Glomerular visceral epithelial cell (primary cell): ENCODE results near the gene SYT12.

Source experiments
- DNase-seq: peaks from one replicate; pipeline ENCODE4 v3.0.0-alpha.2; 2016; ENCODE audit errors: extremely low spot score

SYT12 gene

DNA sequence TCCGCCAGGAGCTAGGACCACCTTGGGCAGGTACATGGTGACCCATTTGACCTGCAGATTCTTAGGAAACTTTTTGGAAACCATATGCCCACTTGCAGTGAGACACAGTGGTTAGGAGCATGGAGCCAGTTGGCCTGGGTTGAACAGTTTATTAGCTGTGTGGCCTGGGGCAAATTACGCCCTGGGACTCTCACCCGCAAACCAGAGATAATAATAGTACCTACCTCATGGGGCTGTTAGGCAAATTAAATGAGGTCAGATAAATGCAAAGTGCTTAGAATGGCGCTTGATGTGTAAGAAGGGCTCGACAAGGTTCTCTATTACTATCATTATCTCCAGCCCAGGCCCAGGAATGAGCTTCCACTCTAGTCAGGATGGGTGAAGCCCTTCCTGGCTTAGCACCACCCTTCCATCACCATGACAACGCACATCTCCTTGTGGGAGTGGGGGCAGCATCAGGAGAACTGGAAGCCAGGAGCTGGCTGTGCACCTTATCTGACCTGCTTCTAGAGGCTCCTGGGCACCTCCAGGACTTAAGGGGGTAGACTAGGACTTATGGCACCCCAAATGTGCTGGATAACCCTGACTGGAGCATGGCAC, 5.1 kb downstream of the SYT12 start:
- no peak for DNase-seq

DNA sequence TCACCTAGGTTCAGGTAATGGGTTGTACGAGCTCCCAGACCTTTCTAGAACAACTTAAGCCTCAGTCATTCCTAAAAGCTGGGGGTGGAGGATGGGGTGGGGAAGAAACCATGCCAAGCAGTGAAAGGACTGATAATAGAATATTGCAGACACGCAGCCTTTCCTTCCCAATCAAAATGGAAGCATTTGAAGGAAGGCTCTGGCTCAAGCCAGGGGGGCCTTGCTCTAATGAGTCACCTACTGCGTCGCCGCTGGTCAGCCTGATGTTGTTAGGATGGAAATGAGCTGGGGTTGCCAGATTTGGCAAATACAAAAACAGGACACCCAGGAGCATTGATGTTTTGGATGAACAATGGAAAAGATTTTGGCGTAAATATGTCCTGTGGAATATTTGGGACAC, 6.2 kb downstream of the SYT12 start:
- no peak for DNase-seq

DNA sequence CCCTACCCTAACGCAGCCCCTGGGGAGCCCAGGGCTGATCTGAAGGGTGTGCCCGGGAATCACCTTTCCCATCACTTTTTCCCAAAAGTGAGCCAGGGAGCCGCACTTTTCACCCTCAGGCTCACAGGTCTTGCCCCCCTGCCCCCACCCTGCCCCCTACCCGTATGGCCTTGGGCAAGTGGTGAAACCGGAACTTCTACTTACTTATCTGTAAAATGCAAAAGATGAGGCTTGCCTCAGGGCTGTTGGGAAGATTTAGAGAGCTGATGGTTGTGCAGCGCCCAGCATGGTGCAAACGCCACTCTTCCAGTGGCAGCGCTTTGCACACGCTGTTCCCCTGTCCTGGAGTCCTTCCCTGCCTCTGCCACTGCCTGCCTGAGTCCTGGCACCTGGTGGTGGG, 8.0 kb downstream of the SYT12 start:
- DNase-seq = no peak

DNA sequence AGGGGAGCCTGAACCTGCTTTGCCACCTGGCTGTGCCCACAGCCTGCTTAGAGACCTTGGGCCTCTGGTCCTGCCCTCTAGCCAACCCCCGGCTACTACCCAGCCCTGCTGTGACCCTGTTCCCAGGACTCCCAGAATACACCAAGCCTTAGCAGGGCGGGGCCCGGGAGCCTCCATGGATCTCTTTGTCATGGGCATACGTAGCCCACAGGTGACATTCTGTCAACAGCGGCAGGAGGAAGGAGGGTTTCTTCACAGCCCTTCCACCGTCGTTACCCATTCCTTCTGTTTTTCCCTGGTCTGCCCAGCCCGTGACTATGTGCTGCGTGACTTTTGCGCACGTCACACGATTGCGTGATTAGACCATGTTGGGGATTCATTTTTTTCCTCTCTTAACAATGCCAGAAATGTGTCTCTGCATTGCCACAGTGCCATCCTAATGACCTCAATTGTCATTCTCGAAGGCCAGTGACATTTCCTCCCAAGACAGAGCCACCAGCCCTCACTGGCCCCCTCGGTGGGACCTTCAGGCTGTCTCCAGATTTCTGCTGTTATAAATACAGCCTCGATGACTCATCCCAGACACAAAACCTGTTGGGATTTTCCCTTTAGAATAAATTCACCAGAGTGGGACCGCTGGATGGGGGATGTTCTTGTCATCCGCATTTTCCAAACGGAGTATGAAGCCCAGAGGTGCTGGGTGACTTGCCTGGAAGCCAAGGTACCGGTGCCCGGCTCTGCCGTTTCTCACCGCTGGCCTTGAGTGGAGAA, 9.0 kb downstream of the SYT12 start:
- DNase-seq = peak; percentile 79

DNA sequence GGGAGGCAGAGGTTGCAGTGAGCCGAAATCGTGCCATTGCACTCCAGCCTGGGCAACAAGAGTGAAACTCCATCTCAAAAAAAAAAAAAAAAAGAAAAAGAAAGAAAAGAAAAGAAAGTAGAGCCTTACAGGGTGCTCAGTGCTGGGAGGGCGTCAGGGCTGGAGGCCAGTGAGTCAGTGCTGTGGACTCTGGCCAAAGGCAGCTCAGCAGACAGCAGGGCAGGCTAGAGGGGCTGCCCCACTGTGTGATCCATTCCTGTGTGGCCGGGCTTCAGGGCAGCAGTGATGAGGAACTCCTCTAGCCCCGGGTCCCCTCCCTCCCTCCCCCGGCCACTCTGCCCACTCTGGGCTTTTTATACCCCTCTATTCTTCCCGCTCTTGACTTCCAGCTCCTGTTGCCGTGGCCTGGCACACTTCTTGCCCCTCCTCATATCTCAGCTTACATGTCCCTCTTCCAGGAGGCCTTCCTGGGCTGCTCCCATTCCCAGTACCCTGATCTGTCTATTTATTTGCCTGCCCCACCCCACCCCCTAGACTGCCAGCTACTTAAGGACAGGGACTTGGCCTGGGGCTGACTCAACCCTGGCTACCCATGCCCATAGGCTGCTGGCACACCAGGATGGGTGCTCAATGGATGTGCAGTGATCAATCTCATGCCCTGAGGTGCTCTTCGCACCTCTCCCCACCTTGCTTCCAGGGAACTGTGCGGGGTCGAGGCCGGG, 10.1 kb downstream of the SYT12 start:
- peak; percentile 93 for DNase-seq

DNA sequence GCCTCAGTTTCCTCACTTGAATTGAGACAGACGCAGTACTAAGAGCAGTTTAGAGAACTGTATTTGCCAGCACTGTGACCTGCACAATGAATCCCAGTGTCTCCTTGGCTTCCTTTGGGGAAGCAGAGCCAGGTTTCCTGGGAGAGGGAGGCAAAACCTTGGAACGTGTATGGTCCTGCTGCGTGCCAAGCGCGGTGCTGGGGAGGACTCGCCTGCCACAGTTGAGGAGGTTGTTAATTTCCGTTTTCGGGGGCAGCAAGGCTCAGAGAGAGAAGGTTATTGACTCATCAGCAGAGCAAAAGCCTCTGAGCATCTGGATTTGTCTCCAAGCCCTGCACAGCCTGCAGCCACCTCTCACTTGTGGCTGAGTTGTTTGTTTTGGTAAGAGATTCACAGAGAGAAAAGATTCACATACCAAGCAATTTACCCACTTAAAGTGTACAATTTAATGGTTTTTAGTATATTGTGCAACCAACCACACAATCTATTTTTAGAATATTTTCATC, 10.8 kb downstream of the SYT12 start:
- peak; percentile 89 for DNase-seq

DNA sequence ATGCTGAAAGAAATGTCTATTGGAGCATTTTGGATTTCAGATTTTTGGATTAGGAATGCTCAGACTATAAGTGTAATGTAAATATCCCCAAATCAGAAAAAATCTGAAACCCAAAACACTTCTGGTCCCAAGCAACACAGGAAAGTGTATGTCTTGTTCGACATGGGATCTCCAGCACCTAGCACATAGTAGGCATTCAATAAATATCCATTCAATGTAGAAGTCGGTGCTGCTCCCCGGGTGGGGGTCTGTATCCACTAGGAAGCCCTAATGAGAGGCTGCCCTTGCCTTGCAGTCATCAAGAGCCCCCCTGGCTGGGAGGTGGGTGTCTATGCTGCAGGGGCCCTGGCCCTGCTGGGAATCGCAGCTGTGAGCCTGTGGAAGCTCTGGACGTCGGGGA, 11.4 kb downstream of the SYT12 start:
- DNase-seq = no peak

DNA sequence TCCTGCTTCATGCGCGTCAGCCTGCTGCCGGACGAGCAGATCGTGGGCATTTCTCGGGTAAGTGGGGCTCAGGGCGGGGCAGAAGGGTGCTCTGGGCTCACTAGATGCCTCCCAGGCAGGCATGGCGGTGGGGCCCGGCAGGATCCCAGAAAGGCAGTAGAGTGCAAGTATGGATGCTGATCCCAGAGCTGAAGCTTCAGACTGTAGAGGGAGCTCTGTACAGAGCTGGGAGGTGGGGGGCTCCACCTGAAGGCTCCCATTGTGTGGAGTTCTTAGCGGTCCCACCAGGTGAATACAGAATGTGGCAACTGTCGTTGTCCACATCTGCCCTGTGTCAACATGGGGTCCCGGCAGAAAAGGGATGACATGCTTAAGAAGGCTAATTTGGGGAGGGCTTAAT, 17.2 kb downstream of the SYT12 start:
- DNase-seq = no peak

DNA sequence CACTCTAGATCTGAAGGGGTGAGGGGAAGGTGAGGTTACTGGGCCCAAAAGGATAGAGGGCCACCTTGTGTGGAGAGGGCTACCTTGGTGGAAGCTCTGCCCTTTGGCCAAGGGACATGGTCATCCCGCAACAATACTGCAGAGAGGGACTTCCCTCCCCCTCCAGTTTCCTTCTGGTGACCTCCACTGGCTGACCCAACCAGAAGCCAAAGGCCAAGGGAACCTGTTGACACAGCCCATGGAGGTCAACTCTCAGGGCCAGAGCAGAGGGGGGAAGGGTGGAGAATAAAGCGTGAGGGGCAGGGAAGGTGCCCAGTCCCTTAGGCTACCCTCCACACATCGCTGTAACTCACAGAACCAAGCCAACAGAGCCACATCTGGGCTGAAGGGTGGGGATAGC, 18.7 kb downstream of the SYT12 start:
- no peak for DNase-seq

DNA sequence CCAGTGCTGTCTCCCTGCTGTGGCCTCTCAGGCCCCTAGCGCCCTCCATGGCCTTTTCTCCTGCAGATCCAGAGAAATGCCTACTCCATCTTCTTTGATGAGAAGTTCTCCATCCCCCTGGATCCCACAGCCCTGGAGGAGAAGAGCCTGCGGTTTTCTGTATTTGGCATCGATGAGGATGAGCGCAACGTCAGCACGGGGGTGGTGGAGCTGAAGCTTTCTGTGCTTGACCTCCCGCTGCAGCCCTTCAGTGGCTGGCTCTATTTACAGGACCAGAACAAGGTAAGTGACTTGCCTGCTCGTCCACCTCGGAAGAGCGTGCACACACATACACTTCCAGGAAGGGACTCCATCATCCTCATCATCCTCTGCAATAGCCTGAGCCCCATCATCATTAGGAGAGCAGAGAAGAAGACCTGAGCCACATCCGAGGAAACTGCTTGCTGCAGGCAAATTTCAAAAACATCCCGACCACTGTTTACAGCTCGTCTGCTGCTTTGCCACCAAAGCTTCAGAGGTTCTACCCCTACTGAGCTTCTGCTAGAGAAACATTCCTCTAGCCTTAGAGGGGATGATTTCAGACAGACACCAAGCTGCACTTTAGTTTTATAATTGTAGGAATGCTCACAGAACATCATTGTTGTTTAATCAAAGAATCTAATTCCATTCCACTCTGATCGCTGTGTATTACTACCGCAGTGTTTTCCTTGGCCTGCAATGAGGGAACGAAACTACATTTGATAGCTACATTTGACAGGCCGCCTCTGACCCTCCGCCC, 20.8 kb downstream of the SYT12 start:
- DNase-seq = no peak

DNA sequence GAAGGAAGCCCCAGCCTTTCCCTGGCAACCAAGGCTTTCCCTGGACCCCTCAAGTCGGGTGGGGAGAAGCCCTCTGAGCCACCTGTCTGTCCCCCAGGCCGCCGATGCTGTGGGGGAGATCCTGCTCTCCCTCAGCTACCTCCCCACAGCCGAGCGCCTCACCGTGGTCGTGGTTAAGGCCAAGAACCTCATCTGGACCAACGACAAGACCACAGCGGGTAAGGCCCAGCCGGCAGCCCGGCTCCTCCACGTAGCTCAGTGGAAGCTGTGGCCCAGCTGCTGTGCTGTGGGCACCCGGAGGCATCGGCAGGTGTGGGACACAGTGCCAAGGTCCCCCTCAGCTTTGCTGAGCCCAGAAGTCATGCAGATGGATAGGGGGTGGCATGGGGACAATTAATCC, 21.6 kb downstream of the SYT12 start:
- DNase-seq = peak; percentile 43

DNA sequence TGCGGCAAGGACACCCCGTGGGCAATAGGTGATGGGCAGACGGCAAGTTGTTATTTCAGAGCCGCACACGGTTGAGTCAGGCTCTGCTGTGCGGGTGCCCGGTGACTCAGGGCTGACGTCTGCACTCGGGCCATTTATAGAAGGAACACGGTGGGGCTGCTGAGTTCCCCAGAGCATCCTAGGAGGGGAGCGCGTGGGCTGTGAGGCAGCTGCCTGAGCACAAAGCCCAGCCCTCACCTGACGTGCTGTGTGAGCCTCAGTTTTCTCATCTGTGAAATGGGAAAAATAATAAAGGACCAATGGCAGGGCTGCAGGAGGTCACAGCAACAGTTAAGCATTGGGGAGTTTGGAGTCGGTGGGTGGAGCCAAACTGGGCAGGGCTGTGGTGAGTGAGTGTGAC, 22.4 kb downstream of the SYT12 start:
- DNase-seq = peak; percentile 85

DNA sequence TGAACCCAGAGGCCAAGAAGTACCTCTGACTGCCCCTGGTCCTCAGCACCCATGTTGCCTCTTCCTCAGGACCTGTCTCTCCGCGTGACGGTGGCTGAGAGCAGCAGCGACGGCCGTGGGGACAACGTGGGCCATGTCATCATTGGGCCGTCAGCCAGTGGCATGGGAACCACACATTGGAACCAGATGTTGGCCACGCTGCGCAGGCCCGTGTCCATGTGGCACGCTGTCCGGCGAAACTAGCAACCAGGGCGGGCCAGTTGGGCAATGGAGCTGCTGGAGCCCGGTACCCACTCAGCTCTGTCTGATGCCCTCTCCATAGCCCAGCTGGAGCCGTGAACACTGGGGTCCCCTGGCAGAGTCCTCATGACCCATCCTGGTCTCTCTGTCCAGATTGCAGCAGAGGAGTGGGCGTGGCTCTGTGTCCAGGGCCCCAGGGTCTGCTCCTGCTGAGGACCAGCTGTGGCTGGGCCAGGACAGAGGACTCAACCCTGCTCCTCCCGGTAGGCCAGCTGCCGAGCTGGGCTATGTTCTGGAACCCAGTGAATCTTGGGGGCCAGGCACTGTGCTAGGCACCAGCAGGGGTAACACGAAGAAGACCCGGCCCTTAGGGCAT, 25.7 kb downstream of the SYT12 start:
- no peak for DNase-seq

DNA sequence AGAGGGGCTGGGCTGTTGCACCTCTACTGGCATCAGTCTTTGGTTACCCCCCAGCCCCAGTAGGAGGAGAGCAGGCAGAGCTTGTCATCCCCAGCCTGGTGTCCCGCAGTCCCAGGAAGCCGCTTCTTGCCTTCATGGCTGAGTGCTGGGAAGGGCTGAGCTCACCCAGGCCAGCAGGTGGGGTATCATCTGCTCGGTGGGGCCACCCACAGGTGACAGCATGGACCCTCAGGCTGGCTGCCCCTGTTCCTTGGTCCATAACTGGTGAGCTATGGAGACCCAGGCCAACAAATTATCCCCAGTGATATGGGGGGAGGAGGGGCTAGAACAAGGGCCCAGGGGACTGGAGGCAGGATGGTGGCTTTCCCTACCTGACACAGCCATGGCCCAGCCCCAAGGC, 27.2 kb downstream of the SYT12 start:
- DNase-seq = no peak

DNA sequence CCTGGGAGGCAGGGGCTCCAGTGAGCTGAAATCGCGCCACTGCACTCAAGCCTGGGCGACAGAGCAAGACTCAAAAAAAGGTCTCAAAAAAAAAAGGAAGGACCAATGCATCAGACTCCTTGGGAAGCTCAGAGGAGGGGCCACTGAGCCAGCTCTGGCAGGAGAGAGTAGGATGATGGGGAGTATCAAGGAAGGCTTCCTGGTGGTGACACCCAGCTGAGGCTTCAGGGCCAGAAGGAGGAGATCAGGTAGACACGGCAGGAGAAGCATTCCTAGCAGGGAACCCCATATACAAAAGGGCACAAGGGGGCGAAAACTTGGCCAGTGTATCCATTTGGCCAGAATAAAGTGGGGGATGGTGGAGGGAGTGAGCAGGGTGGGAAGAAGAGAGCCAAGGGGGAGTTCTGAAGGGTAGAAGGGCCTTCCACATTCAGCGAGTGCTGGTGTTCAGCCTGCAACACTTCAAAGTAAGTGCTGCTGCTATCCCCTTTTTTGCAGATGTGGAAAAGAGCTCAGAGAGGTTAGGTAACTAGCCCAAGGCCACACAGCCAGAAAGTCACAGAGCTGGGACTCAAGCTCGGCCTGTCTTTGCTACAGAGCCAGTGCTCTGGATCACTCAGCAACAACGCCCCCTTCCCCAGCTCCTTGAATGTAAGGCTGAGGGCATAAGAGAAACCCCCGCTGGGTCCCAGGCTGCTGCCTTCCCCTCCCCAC, 28.4 kb downstream of the SYT12 start:
- no peak for DNase-seq

DNA sequence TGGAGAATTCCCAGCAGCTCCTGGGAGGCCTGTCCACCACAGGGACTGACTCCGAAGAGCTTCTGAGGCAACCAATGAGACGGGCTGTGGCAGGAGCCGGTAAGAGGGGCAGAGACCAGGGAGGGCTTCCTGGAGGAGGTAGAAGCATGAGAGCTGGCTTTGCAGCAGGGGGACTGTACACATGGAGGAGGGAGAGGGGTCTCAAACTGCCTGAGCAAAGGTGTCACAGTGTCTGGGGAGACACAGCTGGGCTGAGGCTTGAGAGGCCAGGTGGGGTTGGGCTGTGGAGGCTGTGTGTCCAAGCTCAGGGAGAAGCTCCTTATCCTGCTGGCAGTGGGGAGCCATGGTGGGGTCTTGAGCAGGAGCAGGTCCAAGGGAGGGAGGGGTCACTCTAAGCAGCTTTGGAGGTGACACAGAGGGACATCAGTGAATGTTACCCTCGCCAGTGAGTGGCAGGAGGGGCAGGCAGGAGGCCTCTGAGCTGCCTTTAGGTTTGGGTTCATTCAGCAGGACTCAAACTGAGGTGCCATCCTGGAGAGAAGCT, 29.1 kb downstream of the SYT12 start:
- no peak for DNase-seq

DNA sequence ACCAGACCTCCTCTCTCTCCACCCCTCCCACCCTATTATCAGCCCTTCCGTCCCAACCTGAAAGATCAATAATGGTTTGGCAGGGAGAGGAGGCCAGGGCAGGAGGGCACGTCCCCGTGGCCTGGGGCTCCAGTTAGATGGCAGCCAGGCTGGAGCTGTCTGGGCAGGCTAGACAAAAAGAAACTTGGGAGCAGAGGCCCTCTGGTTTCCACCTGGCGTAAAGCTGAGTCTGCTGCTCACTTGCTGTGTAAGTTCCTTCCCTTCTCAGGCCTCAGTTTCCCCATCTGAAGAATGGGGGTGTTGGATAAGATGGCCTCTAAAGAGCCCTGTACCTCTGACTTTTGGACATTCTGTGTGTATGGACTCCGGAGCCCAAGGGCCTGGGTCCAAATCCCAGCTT, 30.0 kb downstream of the SYT12 start:
- DNase-seq = no peak

DNA sequence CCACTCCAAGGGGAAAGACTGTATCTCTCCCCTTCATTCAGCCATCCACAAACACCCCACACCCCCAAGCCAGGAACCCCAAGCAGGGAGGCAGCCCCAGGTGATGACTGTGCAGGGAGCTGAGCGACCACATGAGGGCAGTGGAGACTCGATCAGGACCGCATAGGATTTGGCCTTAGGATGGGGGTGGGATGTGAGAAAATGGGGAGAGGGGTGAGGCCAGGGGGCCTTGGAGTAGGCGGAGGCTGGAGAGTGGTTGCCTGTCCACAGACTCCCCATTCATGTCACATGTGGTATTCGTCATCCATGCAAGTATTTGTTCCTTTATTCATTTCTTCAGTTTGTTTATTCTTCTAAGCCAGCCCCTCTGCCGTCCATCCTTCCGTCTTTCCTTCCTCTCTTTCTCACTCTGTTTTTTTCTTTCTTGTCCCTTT, 31.0 kb downstream of the SYT12 start:
- peak; percentile 52 for DNase-seq

DNA sequence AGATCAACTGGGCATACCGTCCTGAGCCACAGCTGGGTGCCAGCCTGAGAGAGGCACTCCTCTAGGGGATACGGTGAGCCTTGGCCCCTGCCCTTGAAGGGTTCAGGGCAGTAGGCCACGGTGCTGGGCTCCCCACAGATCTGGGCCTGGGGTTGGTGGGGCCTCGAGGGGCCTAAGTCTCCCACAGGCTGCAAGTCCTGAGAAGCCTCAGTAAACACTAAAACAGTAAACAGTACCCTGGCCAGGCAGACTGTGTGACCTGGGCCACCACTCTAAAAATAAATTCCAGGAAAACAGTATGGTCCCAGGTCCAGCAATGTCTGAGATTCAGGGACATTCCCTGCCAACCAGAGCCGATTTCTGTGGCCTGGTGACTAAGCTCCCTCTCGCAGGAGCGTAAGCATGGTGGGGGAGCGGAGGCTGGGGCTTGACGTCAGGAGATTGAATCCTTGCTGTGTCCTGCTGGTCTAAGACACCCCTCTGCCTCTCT, 31.5 kb downstream of the SYT12 start:
- peak; percentile 84 for DNase-seq

DNA sequence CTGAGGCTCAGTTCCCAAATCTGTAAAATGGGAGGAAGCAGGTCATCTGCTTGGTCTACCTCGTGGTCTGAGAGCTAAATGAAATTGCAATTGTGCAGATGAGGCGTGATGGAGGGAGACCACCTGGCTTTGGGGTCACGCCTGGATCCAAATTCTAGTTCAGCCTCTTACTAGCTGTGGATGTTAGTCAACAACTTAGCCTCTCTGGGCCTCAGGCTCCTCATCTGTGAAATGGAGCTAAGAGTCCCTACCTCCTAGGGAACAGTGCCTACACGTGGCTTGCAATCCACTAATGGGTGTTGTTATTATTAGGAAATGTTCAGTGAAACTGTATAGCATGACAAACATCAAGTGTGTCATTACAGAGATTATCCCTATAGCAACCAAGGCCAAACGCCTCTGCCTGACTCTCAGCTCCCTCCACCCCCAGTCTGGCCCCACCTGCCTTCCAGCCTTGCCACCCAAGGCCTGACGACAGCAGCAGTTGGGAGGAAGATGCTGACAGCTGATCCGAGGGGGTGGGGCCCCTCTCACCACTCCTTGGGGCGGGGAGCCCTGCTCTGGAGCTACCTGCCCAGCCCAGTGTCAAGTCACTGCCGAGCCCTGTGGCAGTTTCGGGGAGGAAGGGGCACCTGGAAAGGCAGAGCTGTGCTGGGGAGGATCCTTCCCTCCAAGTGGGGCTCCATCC, 32.0 kb downstream of the SYT12 start:
- DNase-seq = peak; percentile 76
